Activated B cell treated with CpG ODN at 0.5 μM for 24 hours (primary cell): ENCODE results near the gene USP25. TPM values are rescaled to one million over a fixed set of nuclear protein-coding genes. Genes with fewer than 3 reads are reported as not detected.

ENCODE experiments used
- ATAC-seq: fragments of 200-7000 bp; cut with Tn5 transposase; one replicate; pipeline ENCODE4 v1.10.0; 2021; ENCODE audit warnings: low read depth, mild to moderate bottlenecking, moderate library complexity
- CTCF ChIA-PET: fragments of 350-600 bp; sonication (Branson Sonifier 250); formaldehyde crosslinking; loops from one replicate; lab custom pipeline; 2021; ENCODE audit warnings: antibody characterized with exemption; lab: Charles Lee
- POLR2A ChIA-PET: fragments of 350-600 bp; sonication (Branson Sonifier 250); formaldehyde crosslinking; loops from one replicate; lab custom pipeline; 2021; ENCODE audit warnings: antibody characterized with exemption; lab: Charles Lee
- DNase-seq: peaks from one replicate; pipeline ENCODE4 v3.0.0; 2022
- H3K27ac Mint-ChIP-seq: one replicate; pipeline ENCODE4 v1.8.0; 2020; ENCODE audit warnings: mixed read lengths
- H3K27me3 Mint-ChIP-seq: one replicate; pipeline ENCODE4 v1.8.0; 2021; ENCODE audit warnings: mixed read lengths
- H3K36me3 Mint-ChIP-seq: one replicate; pipeline ENCODE4 v1.8.0; 2021; ENCODE audit warnings: low read depth, mixed read lengths
- H3K4me1 Mint-ChIP-seq: one replicate; pipeline ENCODE4 v1.8.0; 2021; ENCODE audit warnings: mixed read lengths
- H3K4me3 Mint-ChIP-seq: one replicate; pipeline ENCODE4 v1.8.0; 2020; ENCODE audit warnings: mild to moderate bottlenecking, mixed read lengths
- H3K9me3 Mint-ChIP-seq: one replicate; pipeline ENCODE4 v1.8.0; 2020; ENCODE audit warnings: mixed read lengths
- CTCF ChIP-seq: fragments of 200-600 bp; IDR thresholded peaks from one replicate; pipeline ENCODE4 v1.8.0; 2022; ENCODE audit warnings: antibody characterized with exemption, mild to moderate bottlenecking
- intact Hi-C: fragments of 100-400 bp; cut with micrococcal nuclease; formaldehyde crosslinking; loops from one replicate; pipeline ENCODE4 v1.15.1; 2024
- total RNA-seq: library from RNA; stranded (reverse); gene quantifications from 2 replicates; pipeline ENCODE4 v1.2.3, GENCODE V29; 2022

Gene USP25
- total RNA-seq, 1 donor from 2014 or later, result 38.3 TPM

GRCh38 chr21:15701830-15702229, 28.0 kb upstream of the USP25 start:
- Mint-ChIP-seq H3K4me1 (no peaks in the 10 kb centered on the region), H3K27ac (no peak overlapping the region), H3K27me3 (peaks cover 3% of the 10 kb centered on the region), H3K4me3 (no peak overlapping the region), H3K9me3 (peaks cover 16% of the 10 kb centered on the region), H3K36me3 (no peaks in the 10 kb centered on the region)
- no peak for ATAC-seq
- CTCF ChIA-PET, result no interaction called here
- POLR2A ChIA-PET, result no interaction called here
- DNase-seq, result no peak
- intact Hi-C loops, result no loop called here
- TF ChIP-seq CTCF, result no peak

- CTCF ChIA-PET, result no interaction called here
- no peak for TF ChIP-seq CTCF
- POLR2A ChIA-PET, result no interaction called here
- no peaks in the 10 kb centered on the region for H3K4me1 Mint-ChIP-seq
- no peaks in the 10 kb centered on the region for H3K36me3 Mint-ChIP-seq
- H3K27ac Mint-ChIP-seq, result no peak overlapping the region
- DNase-seq, result no peak
- intact Hi-C loops, result no loop called here
- no peak overlapping the region for H3K4me3 Mint-ChIP-seq
- no peak for ATAC-seq
- no peaks in the 10 kb centered on the region for H3K27me3 Mint-ChIP-seq
- H3K9me3 Mint-ChIP-seq, result peaks cover 15% of the 10 kb centered on the region
These were observed 25.9 kb upstream of the USP25 start for GRCh38 chr21:15703932-15704331.

DNA sequence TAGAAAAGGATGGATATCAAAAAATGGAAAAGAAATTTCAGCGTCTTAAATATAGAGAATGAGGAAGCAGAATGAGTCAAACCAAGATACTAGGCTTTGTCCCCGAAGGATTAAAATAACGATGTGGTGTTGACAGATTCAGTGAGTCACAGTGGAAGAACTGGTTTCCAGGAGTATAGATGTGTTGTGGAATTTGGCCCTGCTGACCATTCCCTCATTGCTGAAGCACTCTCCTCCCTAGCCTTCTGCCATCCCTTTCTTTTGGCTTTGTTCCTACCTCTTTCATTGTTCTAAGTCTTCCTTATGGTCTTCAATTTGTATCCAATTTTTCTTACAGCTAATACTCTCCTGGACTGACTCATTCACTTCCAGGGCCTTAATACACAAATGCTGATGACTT, 23.1 kb upstream of the USP25 start:
- no peak for DNase-seq
- Mint-ChIP-seq H3K9me3 (peaks cover 15% of the 10 kb centered on the region), H3K36me3 (no peaks in the 10 kb centered on the region), H3K4me1 (no peaks in the 10 kb centered on the region), H3K27ac (no peak overlapping the region), H3K27me3 (peaks cover 12% of the 10 kb centered on the region), H3K4me3 (no peak overlapping the region)
- ChIA-PET CTCF (no interaction called here), POLR2A (no interaction called here)
- ATAC-seq, result no peak
- no peak for TF ChIP-seq CTCF
- intact Hi-C loops, result no loop called here

- CTCF ChIA-PET, result no interaction called here
- intact Hi-C loops, result no loop called here
- peaks cover 16% of the 10 kb centered on the region for H3K27me3 Mint-ChIP-seq
These were observed 16.4 kb upstream of the USP25 start for GRCh38 chr21:15713412-15713811.

DNA sequence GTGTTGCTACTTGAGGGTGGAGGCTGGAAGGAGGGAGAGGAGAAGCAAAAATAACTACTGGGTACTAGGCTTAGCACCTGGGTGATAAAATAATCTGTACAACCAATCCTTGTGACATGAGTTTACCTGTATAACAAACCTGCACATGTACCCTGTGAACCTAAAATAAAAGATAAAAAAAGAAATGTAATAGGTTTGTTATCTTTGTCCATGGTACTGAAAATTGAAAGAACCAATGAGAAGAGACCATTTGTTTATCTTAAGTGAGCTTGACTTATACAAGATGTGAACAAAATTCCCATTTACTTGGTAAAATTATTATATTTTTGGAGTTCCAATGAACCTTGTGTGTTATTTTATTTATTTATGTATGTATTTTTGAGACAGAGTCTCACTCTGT, 11.1 kb upstream of the USP25 start:
- no peak for DNase-seq
- ChIA-PET CTCF (no interaction called here), POLR2A (no interaction called here)
- ATAC-seq, result no peak
- intact Hi-C loops, result no loop called here
- H3K27ac Mint-ChIP-seq, result no peak overlapping the region
- no peak for TF ChIP-seq CTCF
- H3K36me3 Mint-ChIP-seq, result no peaks in the 10 kb centered on the region
- peaks cover 6% of the 10 kb centered on the region for H3K9me3 Mint-ChIP-seq
- no peak overlapping the region for H3K4me3 Mint-ChIP-seq
- peaks cover 2% of the 10 kb centered on the region for H3K27me3 Mint-ChIP-seq
- no peaks in the 10 kb centered on the region for H3K4me1 Mint-ChIP-seq

More at GRCh38 chr21:15713412-15713811, 16.4 kb upstream of the USP25 start:
- H3K4me1 Mint-ChIP-seq, result no peaks in the 10 kb centered on the region
- peaks cover 2% of the 10 kb centered on the region for H3K9me3 Mint-ChIP-seq
- no peak overlapping the region for H3K4me3 Mint-ChIP-seq
- POLR2A ChIA-PET, result no interaction called here
- no peak overlapping the region for H3K27ac Mint-ChIP-seq
- DNase-seq, result no peak
- H3K36me3 Mint-ChIP-seq, result no peaks in the 10 kb centered on the region
- no peak for ATAC-seq
- no peak for TF ChIP-seq CTCF
